ENCODE measurements around the gene PLK1.
"Not testable (repeated sequence)": the region's sequence is repeated elsewhere in the genome, so short reads cannot be mapped to it uniquely, and the experiment has no call there.

Gene PLK1

GRCh38 chr16:23711785-23712184 lies 33.1 kb downstream of the PLK1 start:
- DNase-seq: no peak

GRCh38 chr16:23712976-23713375 lies 34.3 kb downstream of the PLK1 start, which contains the start of gene ERN2:
TSS of gene ERN2 (minus strand) at chr16:23713222. CDS start at chr16:23713187, 35 bp downstream.
- DNase-seq: no peak

- no peak for DNase-seq
Observed at GRCh38 chr16:23716484-23716883, 37.8 kb downstream of the PLK1 start.

- not testable (repeated sequence) for DNase-seq
Observed at GRCh38 chr16:23722613-23723240, 44.0 kb downstream of the PLK1 start.

GRCh38 chr16:23724096-23724784 lies 45.6 kb downstream of the PLK1 start:
- no peak for DNase-seq

- DNase-seq: no peak
Observed at GRCh38 chr16:23724785-23725131, 46.1 kb downstream of the PLK1 start.

- DNase-seq: no peak
Observed at GRCh38 chr16:23726710-23727109, 48.0 kb downstream of the PLK1 start.

GRCh38 chr16:23728112-23728477 lies 49.4 kb downstream of the PLK1 start:
- DNase-seq: no peak

- DNase-seq: no peak
Observed at GRCh38 chr16:23729503-23730424, 51.1 kb downstream of the PLK1 start.

- DNase-seq: no peak
Observed at GRCh38 chr16:23734176-23734893, 55.6 kb downstream of the PLK1 start.

GRCh38 chr16:23737423-23738028 lies 58.8 kb downstream of the PLK1 start:
- DNase-seq: not testable (repeated sequence)

GRCh38 chr16:23739516-23739915 lies 60.8 kb downstream of the PLK1 start:
- DNase-seq: no peak

All from activated naive CD4-positive, alpha-beta T cell (primary cell).